H1 (cell line): ENCODE measurements around the gene SMURF2. TPM values are rescaled to one million over a fixed set of nuclear protein-coding genes. Genes with fewer than 3 reads are reported as not detected.

ENCODE experiments used
- CTCF ChIA-PET: fragments of 300-600 bp; sonication (Branson Sonifier 250); formaldehyde crosslinking; loops from one replicate; lab custom pipeline; 2021; ENCODE audit not compliant: partially characterized antibody; lab: Charles Lee
- POLR2A ChIA-PET: fragments of 300-600 bp; sonication (Branson Sonifier 250); formaldehyde crosslinking; loops from one replicate; lab custom pipeline; 2021; ENCODE audit warnings: inconsistent platforms; ENCODE audit not compliant: partially characterized antibody; lab: Charles Lee
- DNase-seq, 2 experiments: peaks; one replicate each; pipeline versions ENCODE4 v3.0.0 to v3.0.0-alpha.2; 2010 to 2022; ENCODE audit warnings: low spot score in 2 of 2, low read depth in 1 of 2, mixed read lengths in 1 of 2
- FAIRE-seq: peaks from 2 replicates; lab custom pipeline; 2011; peaks lifted over from hg19 to GRCh38; lab: Jason Lieb, UNC
- H2AFZ ChIP-seq: 2 replicates; pipeline ENCODE4 v1.8.1; 2012; ENCODE audit warnings: low read length, inconsistent platforms
- H2AK5ac ChIP-seq: 2 replicates; pipeline ENCODE4 v1.6.1; 2013; ENCODE audit warnings: low read depth, low read length
- H2BK120ac ChIP-seq: replicated peaks from 2 replicates; pipeline ENCODE3; 2013; ENCODE audit warnings: low read depth, low read length, inconsistent platforms
- H2BK12ac ChIP-seq: 2 replicates; pipeline ENCODE4 v1.6.1; 2013; ENCODE audit warnings: low read depth, low read length
- H2BK15ac ChIP-seq: 2 replicates; pipeline ENCODE4 v1.6.1; 2013; ENCODE audit warnings: low read length
- H2BK20ac ChIP-seq: 2 replicates; pipeline ENCODE4 v1.6.1; 2013; ENCODE audit warnings: low read length
- H2BK5ac ChIP-seq: 2 replicates; pipeline ENCODE4 v1.6.1; 2013; ENCODE audit warnings: low read depth, low read length
- H3K14ac ChIP-seq: 2 replicates; pipeline ENCODE4 v1.6.1; 2013; ENCODE audit warnings: inconsistent platforms; ENCODE audit not compliant: insufficient read length
- H3K18ac ChIP-seq: 2 replicates; pipeline ENCODE4 v1.6.1; 2013; ENCODE audit warnings: low read length; ENCODE audit errors: extremely low read depth
- H3K23ac ChIP-seq: 2 replicates; pipeline ENCODE4 v1.6.1; 2013; ENCODE audit warnings: inconsistent platforms; ENCODE audit not compliant: insufficient read length
- H3K23me2 ChIP-seq: 2 replicates; pipeline ENCODE4 v1.6.1; 2013; ENCODE audit warnings: low read depth, low read length
- H3K27ac ChIP-seq: 2 replicates; pipeline ENCODE4 v1.6.1; 2011; ENCODE audit warnings: low read depth, low read length, inconsistent platforms
- H3K27me3 ChIP-seq, 4 experiments: replicated peaks in 1 of 4; 1 replicate in 1 of 4; 2 replicates in 3 of 4; pipeline versions ENCODE4 v1.6.1 to v1.8.1; 2011 to 2013; ENCODE audit warnings: low read length in 3 of 4, mild to moderate bottlenecking in 3 of 4, inconsistent platforms in 2 of 4, mixed read lengths in 2 of 4, moderate library complexity in 1 of 4; ENCODE audit not compliant: control insufficient read depth in 3 of 4, insufficient read depth in 3 of 4; ENCODE audit errors: extremely low read depth in 1 of 4
- H3K36me3 ChIP-seq, 4 experiments: 2 replicates each; pipeline versions ENCODE4 v1.6.1 to v1.8.1; 2011 to 2013; ENCODE audit warnings: mild to moderate bottlenecking in 4 of 4, low read length in 3 of 4, moderate library complexity in 2 of 4, control low read depth in 1 of 4, inconsistent platforms in 1 of 4; ENCODE audit not compliant: insufficient read depth in 4 of 4, control insufficient read depth in 2 of 4
- H3K4ac ChIP-seq: replicated peaks from 2 replicates; pipeline ENCODE3; 2013; ENCODE audit warnings: low read length, low read depth, mixed read lengths, inconsistent platforms; ENCODE audit not compliant: insufficient read length
- H3K4me1 ChIP-seq, 4 experiments: replicated peaks in 1 of 4; 1 replicate in 1 of 4; 2 replicates in 3 of 4; pipeline versions ENCODE4 v1.6.1 to v1.8.1; 2011 to 2013; ENCODE audit warnings: low read length in 3 of 4, inconsistent platforms in 2 of 4, mixed read lengths in 1 of 4; ENCODE audit not compliant: insufficient read depth in 4 of 4, control insufficient read depth in 3 of 4
- H3K4me2 ChIP-seq, 2 experiments: 2 replicates each; pipeline versions ENCODE4 v1.6.1 to v1.8.1; 2011 to 2013; ENCODE audit warnings: low read depth in 2 of 2, low read length in 2 of 2, control low read depth in 1 of 2, inconsistent platforms in 1 of 2, mild to moderate bottlenecking in 1 of 2; ENCODE audit not compliant: insufficient read depth in 1 of 2
- H3K4me3 ChIP-seq, 4 experiments: fragments of 200-600, 300-600 bp in 1 of 4; sonication (generic), shearing (Covaris generic), sonication (Bioruptor Twin) in 1 of 4; 2 replicates each; pipeline versions ENCODE4 v1.5.1 to v1.8.1; 2011 to 2016; ENCODE audit warnings: low read length in 4 of 4, low read depth in 3 of 4, control low read depth in 2 of 4, inconsistent platforms in 2 of 4, mild to moderate bottlenecking in 2 of 4, mixed read lengths in 1 of 4, moderate library complexity in 1 of 4; ENCODE audit not compliant: insufficient read depth in 2 of 4; ENCODE audit errors: extremely low read depth in 1 of 4
- H3K56ac ChIP-seq: replicated peaks from 2 replicates; pipeline ENCODE3; 2013; ENCODE audit warnings: low read depth, mild to moderate bottlenecking, mixed read lengths, low read length, inconsistent platforms; ENCODE audit not compliant: insufficient read length
- H3K79me1 ChIP-seq: 2 replicates; pipeline ENCODE4 v1.6.1; 2013; ENCODE audit warnings: low read depth, low read length, control low read depth
- H3K79me2 ChIP-seq, 2 experiments: 2 replicates each; pipeline versions ENCODE4 v1.6.1 to v1.8.1; 2012 to 2013; ENCODE audit warnings: low read length in 2 of 2, mild to moderate bottlenecking in 2 of 2, inconsistent platforms in 1 of 2; ENCODE audit not compliant: insufficient read depth in 2 of 2, control insufficient read depth in 1 of 2
- H3K9ac ChIP-seq, 4 experiments: replicated peaks in 1 of 4; 1 replicate in 1 of 4; 2 replicates in 3 of 4; pipeline versions ENCODE4 v1.6.1 to v1.8.1; 2011 to 2013; ENCODE audit warnings: low read depth in 3 of 4, low read length in 3 of 4, control low read depth in 2 of 4, mild to moderate bottlenecking in 2 of 4, moderate library complexity in 2 of 4, inconsistent platforms in 1 of 4; ENCODE audit errors: extremely low read depth in 1 of 4
- H3K9me3 ChIP-seq, 2 experiments: 2 replicates each; pipeline versions ENCODE4 v1.6.1 to v1.8.1; 2012 to 2013; ENCODE audit warnings: mild to moderate bottlenecking in 2 of 2, moderate library complexity in 2 of 2, control low read depth in 1 of 2, inconsistent platforms in 1 of 2, low read depth in 1 of 2, low read length in 1 of 2, mixed read lengths in 1 of 2; ENCODE audit not compliant: insufficient read depth in 2 of 2
- H4K20me1 ChIP-seq, 2 experiments: replicated peaks in 1 of 2; 2 replicates each; pipeline versions ENCODE3 to v1.8.1; 2011 to 2013; ENCODE audit warnings: inconsistent platforms in 2 of 2, low read length in 2 of 2, mild to moderate bottlenecking in 1 of 2; ENCODE audit not compliant: insufficient read depth in 2 of 2, control insufficient read depth in 1 of 2
- H4K5ac ChIP-seq: 2 replicates; pipeline ENCODE4 v1.6.1; 2013; ENCODE audit warnings: low read length, low read depth, mixed read lengths, inconsistent platforms; ENCODE audit not compliant: insufficient read length
- H4K8ac ChIP-seq: 2 replicates; pipeline ENCODE4 v1.8.0; 2013; ENCODE audit warnings: mild to moderate bottlenecking, moderate library complexity, low read length, inconsistent platforms; ENCODE audit not compliant: insufficient read depth; ENCODE audit errors: extremely low read depth
- H4K91ac ChIP-seq: replicated peaks from 2 replicates; pipeline ENCODE3; 2013; ENCODE audit warnings: low read length, mixed read lengths, inconsistent platforms; ENCODE audit not compliant: insufficient read length
- ATF3 ChIP-seq: IDR thresholded peaks from 2 replicates; pipeline ENCODE4 v1.6.1; 2011; ENCODE audit warnings: low read depth, mild to moderate bottlenecking, low read length; ENCODE audit not compliant: insufficient read depth
- CBX8 ChIP-seq: fragments of 300-800, 300-1000 bp; sonication (generic); IDR thresholded peaks from 2 replicates; pipeline ENCODE4 v1.7.1; 2016; ENCODE audit warnings: low read depth, low read length, borderline replicate concordance
- E2F6 ChIP-seq: IDR thresholded peaks from 2 replicates; pipeline ENCODE4 v1.6.1; 2012; ENCODE audit warnings: inconsistent platforms
- GTF2F1 ChIP-seq: IDR thresholded peaks from 2 replicates; pipeline ENCODE4 v1.6.1; 2012; ENCODE audit warnings: low read depth, low read length, improper control_type of control experiment, borderline replicate concordance
- NANOG ChIP-seq: IDR thresholded peaks from 2 replicates; pipeline ENCODE4 v1.6.1; 2011; ENCODE audit warnings: low read length, low read depth, mild to moderate bottlenecking, inconsistent platforms; ENCODE audit not compliant: insufficient read depth, poor library complexity, severe bottlenecking
- RFX5 ChIP-seq: IDR thresholded peaks from 2 replicates; pipeline ENCODE4 v1.6.1; 2011; ENCODE audit warnings: low read depth, low read length, improper control_type of control experiment, borderline replicate concordance
- SP4 ChIP-seq: IDR thresholded peaks from 2 replicates; pipeline ENCODE4 v1.6.1; 2012; ENCODE audit warnings: low read length, inconsistent platforms
- TAF7 ChIP-seq: optimal IDR thresholded peaks from 2 replicates; pipeline ENCODE3; 2011; ENCODE audit warnings: low read depth, mild to moderate bottlenecking, inconsistent platforms, low read length, moderate library complexity, borderline replicate concordance
- TCF12 ChIP-seq: IDR thresholded peaks from 2 replicates; pipeline ENCODE4 v1.6.1; 2011; ENCODE audit warnings: low read depth, mild to moderate bottlenecking, low read length
- TEAD4 ChIP-seq: IDR thresholded peaks from 2 replicates; pipeline ENCODE4 v1.6.1; 2012; ENCODE audit warnings: low read depth, low read length, inconsistent platforms, mixed read lengths
- YY1 ChIP-seq: IDR thresholded peaks from 2 replicates; pipeline ENCODE4 v1.6.1; 2011; ENCODE audit warnings: low read depth, mild to moderate bottlenecking, low read length
- WGBS, 2 experiments: shearing (Covaris generic) in 1 of 2; methylation state at CpG; one replicate each; pipeline versions ENCODE4 v1.1.6 to v1.1.7; 2013 to 2015; ENCODE audit warnings: low lambda C conversion rate in 2 of 2, mixed read lengths in 2 of 2, inconsistent platforms in 1 of 2, low coverage in 1 of 2, missing lambda C conversion rate in 1 of 2; ENCODE audit not compliant: insufficient replicate concordance in 2 of 2, insufficient coverage in 1 of 2, insufficient read length in 1 of 2; ENCODE audit errors: extremely low coverage in 1 of 2, missing lambda C conversion rate in 1 of 2; 5-methylcytosine and 5-hydroxymethylcytosine counted together
- polyA plus RNA-seq, 7 experiments: library from polyadenylated mRNA; depleted of rRNA in 3 of 7; stranded (reverse) in 5 of 7; unstranded in 2 of 7; fragments of >200 nt in 5 of 7; fragments of 200-250 nt in 2 of 7; gene quantifications; 1 replicate in 5 of 7; 2 replicates in 1 of 7; 4 replicates in 1 of 7; pipeline versions ENCODE4 v1.2.1 to v1.2.3, GENCODE V29; 2011 to 2013; ENCODE audit warnings: missing spikeins in 2 of 7, mixed read lengths in 2 of 7
- total RNA-seq: library from RNA; stranded (reverse); fragmentation: NEBNext Ultra II Directional; extraction: Animal tissue kit (Norgen Biotek cat#: 25700); gene quantifications from 2 replicates; pipeline ENCODE4 v1.2.1, GENCODE V29; 2021

Gene SMURF2
- total and polyA plus RNA-seq, 2 of the 8 experiments (the other 6 are each of a cell fraction or from before 2014, with no cell fraction given) = 7.2 to 29.2 TPM

- ChIA-PET POLR2A (no interaction called here), CTCF (no interaction called here)
- WGBS, 2 experiments = 84% methylated on average over 2 of the region's 2 CpGs; no CpG with 5 or more reads in 1 of the 2 experiments
- no peaks in the 10 kb centered on the region for H4K20me1 ChIP-seq
- H2BK120ac ChIP-seq = no peak overlapping the region
- H3K79me2 ChIP-seq = no peaks in the 10 kb centered on the region
- no peak overlapping the region for H3K4me3 ChIP-seq
- H3K9ac ChIP-seq = no peak overlapping the region
- H3K27ac ChIP-seq = no peak overlapping the region
- no peak overlapping the region for H4K5ac ChIP-seq
- H3K9me3 ChIP-seq = no peaks in the 10 kb centered on the region
- H3K14ac ChIP-seq = no peak overlapping the region
- H3K23me2 ChIP-seq = no peaks in the 10 kb centered on the region
- no peak overlapping the region for H2AK5ac ChIP-seq
- H2BK12ac ChIP-seq = no peak overlapping the region
- H3K4ac ChIP-seq = no peak overlapping the region
- H3K4me1 ChIP-seq = no peaks in the 10 kb centered on the region
- H4K8ac ChIP-seq = no peak overlapping the region
- no peaks in the 10 kb centered on the region for H3K36me3 ChIP-seq
- no peak for TF ChIP-seq SP4
- no peak for TF ChIP-seq CBX8
- no peak for TF ChIP-seq E2F6
- no peak for TF ChIP-seq TCF12
- no peak for TF ChIP-seq YY1
- no peak for TF ChIP-seq ATF3
- no peak for TF ChIP-seq NANOG
- TF ChIP-seq TAF7 = no peak
- TF ChIP-seq RFX5 = no peak
- TF ChIP-seq TEAD4 = no peak
- no peak for TF ChIP-seq GTF2F1
- no peaks in the 10 kb centered on the region for H3K27me3 ChIP-seq
- no peak overlapping the region for H3K23ac ChIP-seq
- FAIRE-seq (no peak), DNase-seq (no peak)
- no peak overlapping the region for H2BK20ac ChIP-seq
- H4K91ac ChIP-seq = no peak overlapping the region
- H2BK5ac ChIP-seq = no peak overlapping the region
- H3K79me1 ChIP-seq = no peaks in the 10 kb centered on the region
- no peak overlapping the region for H3K18ac ChIP-seq
- no peak overlapping the region for H2AFZ ChIP-seq
- H3K56ac ChIP-seq = no peak overlapping the region
- H3K4me2 ChIP-seq = no peak overlapping the region
- no peak overlapping the region for H2BK15ac ChIP-seq
Observed at GRCh38 chr17:64683796-64684195, 21.7 kb upstream of the SMURF2 start.
